GM23338 (cell line): ENCODE measurements around the gene CNTN5. TPM values are rescaled to one million over a fixed set of nuclear protein-coding genes. Genes with fewer than 3 reads are reported as not detected.

Source experiments
- ATAC-seq: fragments of 200-7000 bp; cut with Tn5 transposase; 3 replicates; pipeline ENCODE4 v1.9.1; 2020
- DNase-seq: peaks from one replicate; pipeline ENCODE4 v3.0.0-alpha.2; 2015; ENCODE audit warnings: low spot score
- H2AFZ ChIP-seq: fragments of 200-600 bp; sonication (generic); 2 replicates; pipeline ENCODE4 v1.8.0; 2016; ENCODE audit warnings: antibody characterized with exemption, mild to moderate bottlenecking, moderate library complexity
- H3F3A ChIP-seq: fragments of 200-600 bp; sonication (generic); replicated peaks from 2 replicates; pipeline ENCODE4 v1.8.0; 2017; ENCODE audit warnings: antibody characterized with exemption, mixed run types, low read depth
- H3K27ac ChIP-seq: fragments of 200-600 bp; sonication (generic); 2 replicates; pipeline ENCODE4 v1.6.1; 2016; ENCODE audit warnings: low read depth
- H3K27me3 ChIP-seq: fragments of 200-600 bp; sonication (generic); 2 replicates; pipeline ENCODE4 v1.8.0; 2016; ENCODE audit warnings: mild to moderate bottlenecking, mixed run types, moderate library complexity; ENCODE audit not compliant: insufficient read depth
- H3K36me3 ChIP-seq: fragments of 200-600 bp; sonication (generic); 2 replicates; pipeline ENCODE4 v1.8.0; 2016; ENCODE audit warnings: mild to moderate bottlenecking; ENCODE audit not compliant: insufficient read depth
- H3K4me1 ChIP-seq: fragments of 200-600 bp; sonication (generic); 2 replicates; pipeline ENCODE4 v1.8.0; 2016; ENCODE audit warnings: mild to moderate bottlenecking, moderate library complexity; ENCODE audit not compliant: insufficient read depth
- H3K4me2 ChIP-seq: fragments of 200-600 bp; sonication (generic); 2 replicates; pipeline ENCODE4 v1.7.1; 2017; ENCODE audit warnings: mixed run types
- H3K4me3 ChIP-seq: fragments of 200-600 bp; sonication (generic); 2 replicates; pipeline ENCODE4 v1.6.1; 2016; ENCODE audit warnings: mixed run types
- H3K79me2 ChIP-seq: fragments of 200-600 bp; sonication (generic); replicated peaks from 2 replicates; pipeline ENCODE4 v1.8.0; 2017; ENCODE audit warnings: mild to moderate bottlenecking; ENCODE audit not compliant: insufficient read depth
- H3K9me2 ChIP-seq: fragments of 200-600 bp; sonication (generic); 2 replicates; pipeline ENCODE4 v1.8.0; 2017; ENCODE audit not compliant: insufficient read depth
- H4K20me1 ChIP-seq: fragments of 200-600 bp; sonication (generic); replicated peaks from 2 replicates; pipeline ENCODE4 v1.8.0; 2017; ENCODE audit warnings: mild to moderate bottlenecking; ENCODE audit not compliant: insufficient read depth
- H3K27ac Mint-ChIP-seq: 2 replicates; pipeline ENCODE4 v1.8.0; 2020; ENCODE audit warnings: inconsistent platforms, mild to moderate bottlenecking, moderate library complexity, mixed read lengths
- H3K27me3 Mint-ChIP-seq: 3 replicates; pipeline ENCODE4 v1.8.0; 2022; ENCODE audit warnings: low read depth, mild to moderate bottlenecking, moderate library complexity, mixed read lengths, inconsistent platforms; ENCODE audit not compliant: insufficient read depth, poor library complexity
- H3K36me3 Mint-ChIP-seq: 3 replicates; pipeline ENCODE4 v1.8.0; 2021; ENCODE audit warnings: low read depth, mild to moderate bottlenecking, inconsistent platforms, moderate library complexity, mixed read lengths
- H3K4me1 Mint-ChIP-seq: 3 replicates; pipeline ENCODE4 v1.8.0; 2020; ENCODE audit warnings: mild to moderate bottlenecking, inconsistent platforms, mixed read lengths
- H3K4me3 Mint-ChIP-seq: 3 replicates; pipeline ENCODE4 v1.8.0; 2021; ENCODE audit warnings: moderate library complexity, mild to moderate bottlenecking, inconsistent platforms, mixed read lengths
- H3K9me3 Mint-ChIP-seq: 3 replicates; pipeline ENCODE4 v1.8.0; 2020; ENCODE audit warnings: moderate library complexity, mild to moderate bottlenecking, inconsistent platforms, mixed read lengths
- CREB1 ChIP-seq: fragments of 250-450 bp; sonication (Bioruptor Pico); IDR thresholded peaks from 2 replicates; pipeline ENCODE4 v1.5.0; 2020; ENCODE audit warnings: low read depth, mild to moderate bottlenecking, moderate library complexity
- EZH2 ChIP-seq: fragments of 200-600 bp; sonication (generic); IDR thresholded peaks from one replicate; pipeline ENCODE4 v1.8.0; 2017; ENCODE audit warnings: antibody characterized with exemption, mild to moderate bottlenecking, low read depth; ENCODE audit not compliant: unreplicated experiment
- EZH2phosphoT487 ChIP-seq: fragments of 200-600 bp; sonication (generic); IDR thresholded peaks from one replicate; pipeline ENCODE4 v1.8.1; 2018; ENCODE audit warnings: antibody characterized with exemption; ENCODE audit not compliant: unreplicated experiment
- JUNB ChIP-seq: IDR thresholded peaks from one replicate; pipeline ENCODE4 v1.6.1; 2016; ENCODE audit warnings: antibody characterized with exemption; ENCODE audit not compliant: unreplicated experiment
- NANOG ChIP-seq: IDR thresholded peaks from 2 replicates; pipeline ENCODE4 v1.6.1; 2016; ENCODE audit warnings: antibody characterized with exemption, borderline replicate concordance
- POLR2AphosphoS5 ChIP-seq: IDR thresholded peaks from 2 replicates; pipeline ENCODE4 v1.6.1; 2016; ENCODE audit warnings: antibody characterized with exemption, low read depth
- STAT1 ChIP-seq: IDR thresholded peaks from one replicate; pipeline ENCODE4 v1.6.1; 2016; ENCODE audit warnings: antibody characterized with exemption; ENCODE audit not compliant: unreplicated experiment
- ZNF331 ChIP-seq: fragments of 250-450 bp; sonication (Bioruptor Pico); IDR thresholded peaks from 2 replicates; pipeline ENCODE4 v1.5.0; 2020; ENCODE audit warnings: low read depth, mild to moderate bottlenecking, moderate library complexity
- polyA plus RNA-seq: library from polyadenylated mRNA; unstranded; fragments of >200 nt; fragmentation: Nextera tagmentation; extraction: Ambion mirVana; gene quantifications from 2 replicates; pipeline ENCODE4 v1.2.1, GENCODE V29; 2016
- total RNA-seq: library from RNA; depleted of rRNA; stranded (reverse); fragments of >200 nt; shearing (Covaris generic); gene quantifications from 2 replicates; pipeline ENCODE4 v1.2.3, GENCODE V29; 2014
- TF ChIP-seq, protein P1 (sequence below), 2 experiments: fragments of 200-600 bp in 1 of 2; sonication (generic) in 1 of 2; conservative IDR thresholded peaks; 2 replicates each; pipeline versions ENCODE4 v1.5.1 to v1.6.1; 2016 to 2017; ENCODE audit warnings: antibody characterized with exemption in 2 of 2, low read depth in 2 of 2, mild to moderate bottlenecking in 2 of 2, moderate library complexity in 1 of 2
- TF ChIP-seq, protein P2 (sequence below): fragments of 250-450 bp; sonication (Bioruptor Pico); IDR thresholded peaks from 2 replicates; pipeline ENCODE4 v1.5.0; 2020; ENCODE audit warnings: mild to moderate bottlenecking, moderate library complexity
- TF ChIP-seq, protein P3 (sequence below): IDR thresholded peaks from 2 replicates; pipeline ENCODE4 v1.6.1; 2016; ENCODE audit warnings: antibody characterized with exemption

CNTN5 gene
- total and polyA plus RNA-seq, 2 experiments from 2014 or later = not detected

DNA sequence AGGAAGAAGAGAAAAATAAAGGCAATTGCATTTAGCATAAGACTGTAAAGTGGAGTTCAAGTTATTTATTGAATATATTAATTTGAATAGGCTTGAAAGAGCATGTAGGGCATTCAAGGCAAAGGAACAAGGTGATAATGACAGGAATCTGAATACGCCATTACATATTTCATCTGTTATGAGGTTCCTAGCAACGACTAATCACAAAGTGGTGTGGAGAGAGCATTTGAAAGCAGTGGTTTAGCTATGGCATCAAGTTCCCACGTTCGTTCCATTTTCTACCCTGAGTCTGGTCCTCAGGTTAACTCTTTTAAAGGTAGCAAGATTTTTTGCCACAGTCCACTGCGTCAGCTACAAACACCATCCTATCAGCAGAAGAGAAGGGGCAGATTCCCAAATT, 59.4 kb downstream of the CNTN5 start (continued):
- no peak for TF ChIP-seq NANOG
- TF ChIP-seq, protein P1, sequence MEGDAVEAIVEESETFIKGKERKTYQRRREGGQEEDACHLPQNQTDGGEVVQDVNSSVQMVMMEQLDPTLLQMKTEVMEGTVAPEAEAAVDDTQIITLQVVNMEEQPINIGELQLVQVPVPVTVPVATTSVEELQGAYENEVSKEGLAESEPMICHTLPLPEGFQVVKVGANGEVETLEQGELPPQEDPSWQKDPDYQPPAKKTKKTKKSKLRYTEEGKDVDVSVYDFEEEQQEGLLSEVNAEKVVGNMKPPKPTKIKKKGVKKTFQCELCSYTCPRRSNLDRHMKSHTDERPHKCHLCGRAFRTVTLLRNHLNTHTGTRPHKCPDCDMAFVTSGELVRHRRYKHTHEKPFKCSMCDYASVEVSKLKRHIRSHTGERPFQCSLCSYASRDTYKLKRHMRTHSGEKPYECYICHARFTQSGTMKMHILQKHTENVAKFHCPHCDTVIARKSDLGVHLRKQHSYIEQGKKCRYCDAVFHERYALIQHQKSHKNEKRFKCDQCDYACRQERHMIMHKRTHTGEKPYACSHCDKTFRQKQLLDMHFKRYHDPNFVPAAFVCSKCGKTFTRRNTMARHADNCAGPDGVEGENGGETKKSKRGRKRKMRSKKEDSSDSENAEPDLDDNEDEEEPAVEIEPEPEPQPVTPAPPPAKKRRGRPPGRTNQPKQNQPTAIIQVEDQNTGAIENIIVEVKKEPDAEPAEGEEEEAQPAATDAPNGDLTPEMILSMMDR (conservative IDR thresholded peaks at IDR 0.05; ENCODE audit: low read depth in 2 of 2) = no peak

DNA sequence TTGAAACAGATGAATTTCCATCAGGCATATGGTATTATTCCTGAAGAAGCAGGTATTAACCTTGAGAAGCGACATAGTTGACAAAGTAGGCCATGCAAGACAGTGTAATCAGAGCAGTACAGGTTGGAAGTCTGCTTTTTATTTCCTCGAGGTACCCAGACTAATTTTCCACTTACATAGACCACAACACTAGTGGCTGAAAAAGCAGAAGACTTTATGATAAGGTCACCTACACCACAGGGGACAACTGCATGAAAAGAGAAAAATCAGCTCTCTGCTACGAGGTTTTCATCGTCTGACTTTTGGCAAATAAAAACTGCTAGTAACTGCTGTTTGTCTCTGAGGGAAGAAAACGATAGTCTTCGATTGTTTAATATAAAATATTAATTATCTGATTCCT, 77.5 kb downstream of the CNTN5 start:
- Histone ChIP-seq H3F3A (no peaks in the 10 kb centered on the region), H3K4me1 (no peaks in the 10 kb centered on the region), H3K4me3 (no peak overlapping the region), H2AFZ (no peak overlapping the region), H3K4me2 (no peak overlapping the region), H3K79me2 (no peaks in the 10 kb centered on the region), H3K9me2 (no peaks in the 10 kb centered on the region), H3K36me3 (peaks cover 5% of the 10 kb centered on the region; the same call in 1 of the 2 replicates), H4K20me1 (no peaks in the 10 kb centered on the region), H3K27ac (no peak overlapping the region), H3K27me3 (no peaks in the 10 kb centered on the region)
- peaks cover 13% of the 10 kb centered on the region; the same call in 2 of the 3 replicates for H3K36me3 Mint-ChIP-seq
- ATAC-seq = no peak
- no peak overlapping the region for H3K27ac Mint-ChIP-seq
- no peaks in the 10 kb centered on the region for H3K4me1 Mint-ChIP-seq
- no peak for DNase-seq
- H3K27me3 Mint-ChIP-seq = no peaks in the 10 kb centered on the region
- no peak overlapping the region for H3K4me3 Mint-ChIP-seq
- TF ChIP-seq, protein P2, sequence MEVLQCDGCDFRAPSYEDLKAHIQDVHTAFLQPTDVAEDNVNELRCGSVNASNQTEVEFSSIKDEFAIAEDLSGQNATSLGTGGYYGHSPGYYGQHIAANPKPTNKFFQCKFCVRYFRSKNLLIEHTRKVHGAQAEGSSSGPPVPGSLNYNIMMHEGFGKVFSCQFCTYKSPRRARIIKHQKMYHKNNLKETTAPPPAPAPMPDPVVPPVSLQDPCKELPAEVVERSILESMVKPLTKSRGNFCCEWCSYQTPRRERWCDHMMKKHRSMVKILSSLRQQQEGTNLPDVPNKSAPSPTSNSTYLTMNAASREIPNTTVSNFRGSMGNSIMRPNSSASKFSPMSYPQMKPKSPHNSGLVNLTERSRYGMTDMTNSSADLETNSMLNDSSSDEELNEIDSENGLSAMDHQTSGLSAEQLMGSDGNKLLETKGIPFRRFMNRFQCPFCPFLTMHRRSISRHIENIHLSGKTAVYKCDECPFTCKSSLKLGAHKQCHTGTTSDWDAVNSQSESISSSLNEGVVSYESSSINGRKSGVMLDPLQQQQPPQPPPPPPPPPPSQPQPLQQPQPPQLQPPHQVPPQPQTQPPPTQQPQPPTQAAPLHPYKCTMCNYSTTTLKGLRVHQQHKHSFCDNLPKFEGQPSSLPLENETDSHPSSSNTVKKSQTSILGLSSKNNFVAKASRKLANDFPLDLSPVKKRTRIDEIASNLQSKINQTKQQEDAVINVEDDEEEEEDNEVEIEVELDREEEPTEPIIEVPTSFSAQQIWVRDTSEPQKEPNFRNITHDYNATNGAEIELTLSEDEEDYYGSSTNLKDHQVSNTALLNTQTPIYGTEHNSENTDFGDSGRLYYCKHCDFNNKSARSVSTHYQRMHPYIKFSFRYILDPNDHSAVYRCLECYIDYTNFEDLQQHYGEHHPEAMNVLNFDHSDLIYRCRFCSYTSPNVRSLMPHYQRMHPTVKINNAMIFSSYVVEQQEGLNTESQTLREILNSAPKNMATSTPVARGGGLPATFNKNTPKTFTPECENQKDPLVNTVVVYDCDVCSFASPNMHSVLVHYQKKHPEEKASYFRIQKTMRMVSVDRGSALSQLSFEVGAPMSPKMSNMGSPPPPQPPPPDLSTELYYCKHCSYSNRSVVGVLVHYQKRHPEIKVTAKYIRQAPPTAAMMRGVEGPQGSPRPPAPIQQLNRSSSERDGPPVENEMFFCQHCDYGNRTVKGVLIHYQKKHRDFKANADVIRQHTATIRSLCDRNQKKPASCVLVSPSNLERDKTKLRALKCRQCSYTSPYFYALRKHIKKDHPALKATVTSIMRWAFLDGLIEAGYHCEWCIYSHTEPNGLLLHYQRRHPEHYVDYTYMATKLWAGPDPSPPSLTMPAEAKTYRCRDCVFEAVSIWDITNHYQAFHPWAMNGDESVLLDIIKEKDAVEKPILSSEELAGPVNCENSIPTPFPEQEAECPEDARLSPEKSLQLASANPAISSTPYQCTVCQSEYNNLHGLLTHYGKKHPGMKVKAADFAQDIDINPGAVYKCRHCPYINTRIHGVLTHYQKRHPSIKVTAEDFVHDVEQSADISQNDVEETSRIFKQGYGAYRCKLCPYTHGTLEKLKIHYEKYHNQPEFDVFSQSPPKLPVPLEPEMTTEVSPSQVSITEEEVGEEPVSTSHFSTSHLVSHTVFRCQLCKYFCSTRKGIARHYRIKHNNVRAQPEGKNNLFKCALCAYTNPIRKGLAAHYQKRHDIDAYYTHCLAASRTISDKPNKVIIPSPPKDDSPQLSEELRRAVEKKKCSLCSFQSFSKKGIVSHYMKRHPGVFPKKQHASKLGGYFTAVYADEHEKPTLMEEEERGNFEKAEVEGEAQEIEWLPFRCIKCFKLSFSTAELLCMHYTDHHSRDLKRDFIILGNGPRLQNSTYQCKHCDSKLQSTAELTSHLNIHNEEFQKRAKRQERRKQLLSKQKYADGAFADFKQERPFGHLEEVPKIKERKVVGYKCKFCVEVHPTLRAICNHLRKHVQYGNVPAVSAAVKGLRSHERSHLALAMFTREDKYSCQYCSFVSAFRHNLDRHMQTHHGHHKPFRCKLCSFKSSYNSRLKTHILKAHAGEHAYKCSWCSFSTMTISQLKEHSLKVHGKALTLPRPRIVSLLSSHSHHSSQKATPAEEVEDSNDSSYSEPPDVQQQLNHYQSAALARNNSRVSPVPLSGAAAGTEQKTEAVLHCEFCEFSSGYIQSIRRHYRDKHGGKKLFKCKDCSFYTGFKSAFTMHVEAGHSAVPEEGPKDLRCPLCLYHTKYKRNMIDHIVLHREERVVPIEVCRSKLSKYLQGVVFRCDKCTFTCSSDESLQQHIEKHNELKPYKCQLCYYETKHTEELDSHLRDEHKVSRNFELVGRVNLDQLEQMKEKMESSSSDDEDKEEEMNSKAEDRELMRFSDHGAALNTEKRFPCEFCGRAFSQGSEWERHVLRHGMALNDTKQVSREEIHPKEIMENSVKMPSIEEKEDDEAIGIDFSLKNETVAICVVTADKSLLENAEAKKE (CRISPR knock-in tag) = no peak
- TF ChIP-seq, protein P1 (conservative IDR thresholded peaks at IDR 0.05; ENCODE audit: low read depth in 2 of 2) = no peak
- TF ChIP-seq NANOG (no peak), POLR2AphosphoS5 (no peak), CREB1 (no peak), EZH2 (no peak), ZNF331 (CRISPR knock-in tag) (no peak), JUNB (no peak), STAT1 (no peak), EZH2phosphoT487 (no peak)
- TF ChIP-seq, protein P3, sequence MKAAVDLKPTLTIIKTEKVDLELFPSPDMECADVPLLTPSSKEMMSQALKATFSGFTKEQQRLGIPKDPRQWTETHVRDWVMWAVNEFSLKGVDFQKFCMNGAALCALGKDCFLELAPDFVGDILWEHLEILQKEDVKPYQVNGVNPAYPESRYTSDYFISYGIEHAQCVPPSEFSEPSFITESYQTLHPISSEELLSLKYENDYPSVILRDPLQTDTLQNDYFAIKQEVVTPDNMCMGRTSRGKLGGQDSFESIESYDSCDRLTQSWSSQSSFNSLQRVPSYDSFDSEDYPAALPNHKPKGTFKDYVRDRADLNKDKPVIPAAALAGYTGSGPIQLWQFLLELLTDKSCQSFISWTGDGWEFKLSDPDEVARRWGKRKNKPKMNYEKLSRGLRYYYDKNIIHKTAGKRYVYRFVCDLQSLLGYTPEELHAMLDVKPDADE = no peak
- peaks cover 19% of the 10 kb centered on the region for H3K9me3 Mint-ChIP-seq
